Measurements from ENCODE around the gene CFAP299. TPM values are rescaled to one million over a fixed set of nuclear protein-coding genes. Genes with fewer than 3 reads are reported as not detected.

The CFAP299 gene
- total RNA-seq, 4 donors from 2014 or later, result 0.84 to 2.5 (median 2.2) TPM; not detected in 1

- TF ChIP-seq POLR2A (IDR thresholded peaks at IDR 0.05; ENCODE audit: low read depth), result no peak
- TF ChIP-seq EP300 (IDR thresholded peaks at IDR 0.05), result no peak
- TF ChIP-seq CTCF (IDR thresholded peaks at IDR 0.05), result no peak
- no peak for TF ChIP-seq POLR2AphosphoS5 (IDR thresholded peaks at IDR 0.05)
- intact Hi-C loops (cut with DNase I), result no loop called here
- Histone ChIP-seq H3K9me3 (no peaks in the 10 kb centered on the region), H3K4me1 (no peaks in the 10 kb centered on the region), H3K27me3 (no peaks in the 10 kb centered on the region), H3K4me3 (no peak overlapping the region), H3K36me3 (no peaks in the 10 kb centered on the region), H3K27ac (replicated peaks in 1 of 4) (no peak overlapping the region)
- no peak for DNase-seq (ENCODE audit: extremely low spot score)
- 15% methylated on average over 1 of the region's 1 CpG for WGBS
These were observed 542.7 kb downstream of the CFAP299 start for GRCh38 chr4:80878218-80878617.

GRCh38 chr4:80897537-80898303 lies 562.2 kb downstream of the CFAP299 start:
- WGBS, result 79% methylated on average over 5 of the region's 5 CpGs
- no peaks in the 10 kb centered on the region for H3K27me3 ChIP-seq
- TF ChIP-seq POLR2AphosphoS5 (IDR thresholded peaks at IDR 0.05) (no peak), CTCF (IDR thresholded peaks at IDR 0.05) (no peak), POLR2A (IDR thresholded peaks at IDR 0.05; ENCODE audit: low read depth) (no peak), EP300 (IDR thresholded peaks at IDR 0.05) (no peak)
- no peaks in the 10 kb centered on the region for H3K36me3 ChIP-seq
- H3K4me3 ChIP-seq, result no peak overlapping the region
- no peak for DNase-seq (ENCODE audit: extremely low spot score)
- no peak overlapping the region for H3K27ac ChIP-seq (replicated peaks in 1 of 4)
- intact Hi-C loops (cut with DNase I), result no loop called here
- H3K4me1 ChIP-seq, result no peaks in the 10 kb centered on the region
- peaks cover 0 to 10% (median 3%) of the 10 kb centered on the region in 4 donors for H3K9me3 ChIP-seq

- intact Hi-C loops (cut with DNase I), result no loop called here
- peaks cover 0 to 10% (median 3%) of the 10 kb centered on the region in 4 donors for H3K9me3 ChIP-seq
- no peak for DNase-seq (ENCODE audit: extremely low spot score)
- no peaks in the 10 kb centered on the region for H3K27me3 ChIP-seq
- H3K36me3 ChIP-seq, result no peaks in the 10 kb centered on the region
- no peaks in the 10 kb centered on the region for H3K4me1 ChIP-seq
- H3K27ac ChIP-seq (replicated peaks in 1 of 4), result no peak overlapping the region
- no peak for TF ChIP-seq POLR2AphosphoS5 (IDR thresholded peaks at IDR 0.05)
- TF ChIP-seq EP300 (IDR thresholded peaks at IDR 0.05), result no peak
- WGBS, result 82% methylated on average over 2 of the region's 2 CpGs
- no peak overlapping the region for H3K4me3 ChIP-seq
These were observed 565.4 kb downstream of the CFAP299 start for GRCh38 chr4:80900908-80901307.

GRCh38 chr4:80903020-80903419 lies 567.5 kb downstream of the CFAP299 start:
- Histone ChIP-seq H3K4me1 (no peaks in the 10 kb centered on the region), H3K27ac (replicated peaks in 1 of 4) (no peak overlapping the region), H3K36me3 (no peaks in the 10 kb centered on the region), H3K9me3 (peaks cover 0 to 13% (median 2%) of the 10 kb centered on the region in 4 donors), H3K4me3 (no peak overlapping the region), H3K27me3 (no peaks in the 10 kb centered on the region)
- no peak for DNase-seq (ENCODE audit: extremely low spot score)
- intact Hi-C loops (cut with DNase I), result no loop called here
- TF ChIP-seq POLR2AphosphoS5 (IDR thresholded peaks at IDR 0.05), result no peak
- TF ChIP-seq EP300 (IDR thresholded peaks at IDR 0.05), result no peak
- TF ChIP-seq CTCF (IDR thresholded peaks at IDR 0.05), result no peak
- TF ChIP-seq POLR2A (IDR thresholded peaks at IDR 0.05; ENCODE audit: low read depth), result no peak

GRCh38 chr4:80909938-80910337 lies 574.4 kb downstream of the CFAP299 start:
- Histone ChIP-seq H3K27me3 (no peaks in the 10 kb centered on the region), H3K36me3 (no peaks in the 10 kb centered on the region), H3K27ac (replicated peaks in 1 of 4) (no peak overlapping the region), H3K4me3 (no peak overlapping the region), H3K9me3 (peaks cover 0 to 11% (median 0%) of the 10 kb centered on the region in 4 donors), H3K4me1 (no peaks in the 10 kb centered on the region)
- intact Hi-C loops (cut with DNase I), result no loop called here
- no peak for DNase-seq (ENCODE audit: extremely low spot score)
- 91% methylated on average over 1 of the region's 1 CpG for WGBS
- TF ChIP-seq POLR2AphosphoS5 (IDR thresholded peaks at IDR 0.05) (no peak), EP300 (IDR thresholded peaks at IDR 0.05) (no peak), CTCF (IDR thresholded peaks at IDR 0.05) (no peak), POLR2A (IDR thresholded peaks at IDR 0.05; ENCODE audit: low read depth) (no peak)

All from esophagus muscularis mucosa (tissue), 4 donors.